HG02588 (cell line): ENCODE measurements around the gene TEX12.
"Not testable (repeated sequence)": the region's sequence is repeated elsewhere in the genome, so short reads cannot be mapped to it uniquely, and the experiment has no call there.

ENCODE experiments used
- ATAC-seq: cut with Tn5 transposase; IDR thresholded peaks from one replicate; pipeline ENCODE4 v1.9.1; 2021; ENCODE audit warnings: mild to moderate bottlenecking, moderate library complexity; ENCODE audit not compliant: unreplicated experiment

TEX12 gene

GRCh38 chr11:112163875-112164685, 3.1 kb upstream of the TEX12 start, which contains the start of gene IL18:
Gene IL18 (minus strand): TSS chr11:112164094. CDS start chr11:112155053, 9,041 bp downstream.
- ATAC-seq, result no peak

DNA sequence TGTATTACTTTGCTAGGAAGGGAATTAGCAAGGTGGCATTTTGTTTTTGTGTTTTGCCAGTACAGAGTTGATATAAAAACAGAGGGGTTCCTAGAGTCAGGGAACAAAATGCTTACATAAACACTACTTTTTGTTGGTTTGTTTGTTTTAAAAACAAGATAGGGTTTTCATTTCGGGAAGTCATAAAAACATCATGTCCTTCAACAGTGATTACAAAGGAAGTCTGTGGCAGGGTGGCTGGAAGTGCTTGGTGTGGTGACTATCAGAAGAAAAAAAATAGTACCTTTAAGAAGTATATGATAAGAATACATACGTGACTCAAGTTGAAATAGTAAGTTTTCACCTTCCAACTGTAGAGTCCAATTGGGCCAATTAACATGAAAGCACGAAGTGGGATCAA, 2.1 kb upstream of the TEX12 start:
- no peak for ATAC-seq

DNA sequence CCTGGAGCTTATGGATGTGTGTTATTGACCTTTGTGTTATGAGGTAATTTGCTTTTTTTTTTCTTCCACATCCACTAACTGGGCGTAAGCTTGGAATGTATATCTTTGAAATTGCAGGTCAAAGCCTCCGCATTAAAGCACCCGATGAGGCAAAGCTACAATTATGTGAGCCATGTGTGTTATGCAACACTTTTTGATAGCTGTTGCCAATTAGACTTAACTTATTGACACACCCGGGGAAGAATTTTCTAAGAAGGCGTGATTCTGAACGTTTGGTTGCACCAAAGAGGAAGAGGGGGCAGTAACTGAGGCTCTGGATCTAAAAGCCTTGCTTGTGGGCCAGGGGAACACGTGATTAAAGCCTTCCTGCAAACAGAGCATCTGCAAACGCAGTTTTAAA, 610 bp upstream of the TEX12 start:
- ATAC-seq, result no peak

DNA sequence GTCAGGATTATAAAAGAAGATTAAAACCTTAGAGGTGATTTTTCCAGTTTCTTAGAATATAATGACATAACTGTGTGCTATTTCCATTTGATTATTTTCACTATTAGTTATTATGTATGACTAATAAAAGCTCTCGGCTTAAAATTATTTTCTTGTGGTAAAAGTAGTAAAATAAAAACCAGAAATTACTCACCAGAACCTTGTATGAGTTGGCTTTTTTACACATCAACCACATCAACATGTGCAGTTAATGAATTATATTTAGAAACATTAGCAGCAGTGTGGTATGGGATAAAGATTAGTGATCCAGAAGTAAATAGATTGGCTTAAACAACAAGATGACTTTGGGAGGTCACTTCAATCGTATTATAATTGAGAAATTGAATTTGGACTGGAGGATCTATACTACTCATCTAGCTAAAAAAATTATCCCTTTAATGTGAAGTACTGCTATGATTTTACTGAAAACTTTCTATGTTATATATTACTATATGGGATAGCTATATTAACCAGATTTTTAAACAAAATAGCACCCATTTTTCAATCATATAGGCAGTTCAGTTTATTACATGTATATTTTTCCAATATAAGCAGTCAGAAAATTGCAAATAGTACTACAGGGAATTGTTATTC, 5.3 kb downstream of the TEX12 start:
- no peak for ATAC-seq

DNA sequence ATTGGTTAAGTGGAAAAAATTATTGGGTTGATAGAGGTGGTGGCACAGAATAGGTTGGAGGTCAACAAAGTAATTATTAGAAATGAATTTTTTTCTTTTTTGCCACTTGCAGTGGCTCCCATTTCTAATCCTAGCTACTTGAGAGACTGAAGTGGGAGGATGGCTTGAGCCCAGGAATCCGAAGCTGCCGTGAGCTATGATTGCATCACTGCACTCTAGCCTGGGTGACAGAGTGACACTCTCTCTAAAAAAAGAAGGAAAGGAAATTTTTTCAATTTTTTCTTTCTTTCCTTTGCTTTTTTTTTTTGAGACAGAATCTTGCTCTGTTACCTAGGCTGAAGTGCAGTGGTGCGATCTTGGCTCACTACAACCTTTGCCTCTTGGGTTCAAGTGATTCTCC, 6.0 kb downstream of the TEX12 start:
- ATAC-seq, result no peak

- ATAC-seq, result no peak
Measured at GRCh38 chr11:112174789-112175598, 7.8 kb downstream of the TEX12 start, which contains the start of gene BCO2. Gene BCO2 (plus strand): TSS chr11:112175512. CDS start chr11:112175602, 90 bp downstream.

DNA sequence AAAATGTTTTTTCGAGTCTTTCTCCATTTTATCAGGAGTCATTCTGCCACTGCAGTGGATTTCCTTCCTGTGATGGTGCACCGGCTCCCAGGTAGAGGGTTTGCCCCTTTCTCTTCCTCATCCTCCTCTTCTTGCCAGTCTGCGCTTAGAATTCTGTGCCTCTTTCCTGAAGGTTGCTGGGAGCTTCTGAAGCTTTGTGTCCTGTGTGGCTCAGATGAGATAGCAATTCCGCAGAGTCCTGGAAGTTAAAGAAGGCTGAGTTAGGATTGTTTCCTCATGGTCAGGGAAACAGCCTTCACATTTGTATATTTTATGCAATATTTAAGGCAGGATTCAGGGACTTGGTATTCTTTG, 8.4 kb downstream of the TEX12 start:
- ATAC-seq, result no peak

DNA sequence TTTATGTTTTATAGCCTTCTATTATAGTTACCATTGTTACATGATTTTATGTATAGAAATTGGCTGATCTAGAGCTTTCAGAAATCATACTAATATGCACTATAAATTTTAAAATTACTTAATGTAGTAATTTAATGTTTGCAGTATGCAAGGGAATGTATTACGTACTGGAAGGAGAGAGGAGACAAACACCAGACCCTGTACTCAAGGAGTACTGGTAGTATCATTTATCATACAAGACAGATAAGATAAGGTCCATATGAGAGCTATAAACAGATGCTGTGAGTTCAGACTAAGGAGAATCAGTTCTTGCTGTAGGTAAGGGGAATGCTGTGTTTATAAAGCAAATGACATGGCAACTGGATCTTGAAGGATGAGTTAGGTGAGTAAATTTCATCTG, 8.9 kb downstream of the TEX12 start:
- no peak for ATAC-seq

DNA sequence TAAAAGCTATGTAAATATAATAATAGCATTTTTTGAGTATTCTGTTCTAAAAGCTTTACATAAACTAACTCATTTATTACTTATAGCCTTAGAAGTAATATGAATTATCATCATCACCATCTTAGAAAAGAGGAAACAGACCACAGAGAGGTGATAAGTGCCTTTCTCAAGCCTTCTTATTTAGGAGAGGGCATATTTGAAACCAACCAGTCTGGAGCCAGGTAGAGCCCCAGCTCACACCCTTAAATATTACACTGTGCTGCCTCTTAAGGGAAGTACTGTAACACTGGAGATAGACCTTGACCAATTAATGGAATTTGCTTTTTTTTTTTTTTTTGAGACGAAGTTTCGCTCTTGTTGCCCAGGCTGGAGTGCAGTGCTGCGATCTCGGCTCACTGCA, 10.4 kb downstream of the TEX12 start:
- no peak for ATAC-seq

- ATAC-seq, result no peak
Measured at GRCh38 chr11:112178428-112178827, 11.3 kb downstream of the TEX12 start.

GRCh38 chr11:112178936-112179335, 11.8 kb downstream of the TEX12 start:
- no peak for ATAC-seq

DNA sequence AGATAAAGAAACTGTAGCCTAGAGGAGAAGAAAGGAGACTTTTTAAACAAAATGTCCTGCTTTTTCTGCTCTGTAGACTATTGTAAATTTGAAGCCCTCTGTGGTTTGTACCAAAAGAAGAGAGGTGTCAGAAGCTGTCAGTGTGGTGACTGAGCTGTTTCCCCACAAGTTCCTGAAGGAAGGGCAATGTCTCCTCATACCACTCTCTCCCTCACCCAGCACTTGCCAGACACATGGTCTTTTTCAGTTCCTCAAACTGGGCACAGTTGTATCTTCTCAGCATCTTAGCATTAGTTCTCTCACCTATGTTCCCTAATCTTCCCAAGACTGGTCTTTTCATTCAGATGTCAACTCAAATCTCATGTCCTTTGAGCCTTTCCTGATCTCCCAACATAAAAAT, 12.4 kb downstream of the TEX12 start:
- ATAC-seq, result peak; percentile 69

DNA sequence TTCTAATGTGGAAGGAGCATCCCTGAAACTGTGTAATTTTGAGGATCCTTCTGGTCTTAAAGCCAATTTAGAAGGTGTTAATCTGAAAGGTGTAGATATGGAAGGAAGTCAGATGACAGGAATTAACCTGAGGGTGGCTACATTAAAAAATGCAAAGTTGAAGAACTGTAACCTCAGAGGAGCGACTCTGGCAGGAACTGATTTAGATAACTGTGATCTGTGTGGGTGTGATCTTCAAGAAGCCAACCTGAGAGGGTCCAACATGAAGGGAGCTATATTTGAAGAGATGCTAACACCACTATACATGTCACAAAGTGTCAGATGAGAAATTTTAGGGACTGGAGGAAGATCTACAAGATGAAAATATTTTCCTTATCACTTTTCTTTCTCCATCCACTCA, 15.7 kb downstream of the TEX12 start:
- no peak for ATAC-seq

DNA sequence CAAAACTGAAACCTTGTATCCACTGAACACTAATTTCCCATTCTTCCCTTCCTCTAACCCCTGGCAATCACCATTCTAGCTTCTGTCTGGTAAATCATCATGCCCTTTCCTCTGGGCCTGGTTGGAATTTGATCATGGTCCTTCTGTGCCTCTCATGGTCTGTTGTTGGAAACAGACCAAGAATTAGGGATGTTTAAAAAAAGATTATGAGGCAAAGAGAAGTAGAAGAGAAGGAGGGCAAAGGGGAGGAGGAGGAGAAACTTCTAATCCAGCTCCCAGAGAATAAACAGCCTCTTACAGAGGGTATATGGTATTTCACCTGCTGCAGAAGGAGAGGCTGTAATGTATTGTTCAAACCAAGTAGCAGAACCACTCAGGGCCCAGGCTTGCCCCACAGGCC, 18.7 kb downstream of the TEX12 start:
- ATAC-seq, result no peak

DNA sequence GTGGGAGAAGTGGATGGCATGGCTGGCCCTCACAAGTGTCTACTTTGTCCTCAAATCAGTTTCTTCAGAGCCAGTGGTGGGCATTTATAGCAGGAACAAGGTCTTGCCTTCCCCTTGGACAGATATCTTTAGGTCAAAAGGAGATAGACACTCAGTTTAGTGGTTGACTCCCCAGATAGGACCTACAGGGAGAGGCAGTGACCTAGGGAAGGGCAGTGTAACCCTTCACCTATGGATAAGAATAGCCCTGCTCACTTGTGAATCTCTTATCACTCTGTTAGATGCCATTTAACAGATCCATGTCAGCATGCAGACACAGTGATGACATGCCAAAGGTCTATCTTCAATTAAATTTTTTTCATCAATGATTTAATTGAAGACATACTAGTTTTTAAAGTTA, 19.1 kb downstream of the TEX12 start:
- no peak for ATAC-seq

DNA sequence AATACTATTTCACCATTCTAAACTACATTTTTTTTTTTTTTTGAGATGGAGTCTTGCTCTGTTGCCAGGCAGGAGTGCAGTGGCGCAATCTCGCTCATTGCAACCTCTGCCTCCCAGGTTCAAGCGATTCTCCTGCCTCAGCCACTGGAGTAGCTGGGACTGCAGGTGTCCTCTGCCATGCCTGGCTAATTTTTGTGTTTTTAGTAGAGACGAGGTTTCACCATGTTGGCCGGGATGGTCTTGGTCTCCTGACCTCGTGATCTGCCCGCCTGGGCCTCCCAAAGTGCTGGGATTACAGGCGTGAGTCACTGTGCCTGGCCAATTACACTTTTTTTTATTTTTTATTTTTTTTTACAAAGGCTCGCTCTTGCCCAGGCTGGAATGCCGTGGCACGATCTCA, 27.9 kb downstream of the TEX12 start:
- not testable (repeated sequence) for ATAC-seq

GRCh38 chr11:112195951-112196351, 28.8 kb downstream of the TEX12 start:
- no peak for ATAC-seq

DNA sequence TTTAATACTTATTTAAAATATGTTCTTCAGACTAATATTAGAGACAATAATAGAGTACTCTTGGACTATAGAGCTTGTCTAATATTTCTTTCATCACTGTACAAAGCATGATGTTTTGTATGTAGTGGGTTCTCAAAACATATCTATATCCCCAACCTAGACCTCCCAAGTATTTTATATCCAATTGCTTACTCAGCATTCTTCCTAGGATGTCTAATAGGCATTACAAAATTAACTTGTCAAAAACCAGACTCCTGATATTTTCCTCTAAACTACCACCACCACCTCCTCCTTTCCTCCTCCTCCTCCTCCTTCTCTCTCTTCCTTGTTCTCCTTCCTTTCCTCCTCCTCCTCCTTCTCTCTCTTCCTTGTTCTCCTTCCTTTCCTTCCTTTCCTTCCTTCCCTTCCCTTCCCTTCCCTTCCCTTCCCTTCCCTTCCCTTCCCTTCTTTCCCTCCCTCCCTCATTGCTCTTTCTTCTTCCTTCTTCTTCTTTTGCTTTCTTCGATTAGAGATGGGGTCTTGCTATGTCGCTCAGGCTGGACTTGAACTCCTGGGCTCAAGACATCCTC, 29.4 kb downstream of the TEX12 start:
- no peak for ATAC-seq

DNA sequence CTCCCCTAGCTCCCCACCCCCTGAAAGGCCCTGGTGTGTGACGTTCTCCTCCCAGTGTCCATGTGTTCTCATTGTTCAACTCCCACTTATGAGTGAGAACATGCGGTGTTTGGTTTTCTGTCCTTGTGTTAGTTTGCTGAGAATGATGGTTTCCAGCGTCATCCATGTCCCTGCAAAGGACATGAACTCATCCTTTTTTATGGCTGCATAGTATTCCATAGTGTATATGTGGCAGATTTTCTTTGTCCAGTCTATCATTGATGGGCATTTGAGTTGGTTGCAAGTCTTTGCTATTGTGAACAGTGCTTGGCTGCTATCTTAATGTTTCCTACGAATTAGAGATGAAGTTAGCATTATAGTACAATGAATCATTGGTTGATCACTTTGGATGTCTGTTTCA, 31.9 kb downstream of the TEX12 start:
- ATAC-seq, result not testable (repeated sequence)

DNA sequence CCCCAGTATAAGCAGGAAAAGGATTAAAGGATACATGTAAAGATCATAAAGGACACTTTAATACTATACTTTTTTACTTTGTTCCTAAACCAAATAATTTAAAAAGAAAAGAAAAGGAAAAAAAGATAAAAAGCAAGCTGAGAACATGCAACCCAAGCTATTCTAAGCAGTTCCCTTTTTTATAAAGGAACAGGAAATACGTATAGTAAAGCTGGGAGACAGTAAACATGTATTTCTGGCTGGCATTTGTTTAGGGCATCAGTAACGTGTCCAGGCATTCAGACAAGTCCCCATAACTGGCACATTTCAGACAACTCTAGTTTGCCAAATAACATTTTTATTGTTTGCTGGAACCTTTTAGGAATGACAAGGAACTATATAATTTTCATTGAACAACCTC, 33.1 kb downstream of the TEX12 start:
- ATAC-seq, result no peak

DNA sequence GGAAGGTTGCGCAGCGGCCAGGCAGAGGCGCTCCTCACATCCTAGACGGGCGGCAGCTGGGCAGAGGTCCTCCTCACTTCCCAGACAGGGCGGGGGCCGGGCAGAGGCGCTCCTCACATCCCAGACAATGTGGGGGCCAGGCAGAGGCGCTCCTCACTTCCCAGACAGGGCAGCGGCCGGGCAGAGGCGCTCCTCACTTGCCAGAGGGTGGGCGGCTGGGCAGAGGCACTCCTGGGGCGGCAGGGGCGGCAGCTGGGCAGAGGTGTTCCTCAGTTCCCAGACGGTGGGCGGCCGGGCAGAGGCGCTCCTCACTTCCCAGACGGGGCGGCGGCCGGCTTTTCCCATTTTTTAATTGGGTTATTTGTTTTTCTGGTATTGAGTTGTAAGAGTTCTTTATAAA, 38.9 kb downstream of the TEX12 start:
- ATAC-seq, result no peak
